Mononuclear cell (primary cell): ENCODE measurements around the gene CADM1. TPM values are rescaled to one million over a fixed set of nuclear protein-coding genes. Genes with fewer than 3 reads are reported as not detected.

Experiments
- H3K27me3 ChIP-seq: 2 replicates; pipeline ENCODE4 v1.6.0; 2011; ENCODE audit warnings: low read length, control low read depth; ENCODE audit not compliant: insufficient read depth
- H3K4me1 ChIP-seq: 2 replicates; pipeline ENCODE4 v1.5.1; 2011; ENCODE audit warnings: mild to moderate bottlenecking, low read length, control low read depth; ENCODE audit not compliant: insufficient read depth
- H3K4me3 ChIP-seq: 2 replicates; pipeline ENCODE4 v1.5.1; 2011; ENCODE audit warnings: mild to moderate bottlenecking, low read length, moderate library complexity
- H3K9me3 ChIP-seq: 2 replicates; pipeline ENCODE4 v1.5.1; 2011; ENCODE audit warnings: low read depth, mild to moderate bottlenecking, control low read depth, low read length
- total RNA-seq: library from RNA; depleted of rRNA; stranded (reverse); fragments of >200 nt; gene quantifications from one replicate; pipeline ENCODE4 v1.2.3, GENCODE V29; 2012

Gene CADM1
- total RNA-seq, 1 donor: 4.2 TPM

GRCh38 chr11:115279813-115280761 is 224.1 kb downstream of the CADM1 start:
- Histone ChIP-seq H3K4me1 (no peaks in the 10 kb centered on the region), H3K9me3 (no peaks in the 10 kb centered on the region), H3K4me3 (no peak overlapping the region), H3K27me3 (no peaks in the 10 kb centered on the region)

- H3K9me3 ChIP-seq: no peaks in the 10 kb centered on the region
- no peak overlapping the region for H3K4me3 ChIP-seq
- H3K27me3 ChIP-seq: no peaks in the 10 kb centered on the region
- no peaks in the 10 kb centered on the region for H3K4me1 ChIP-seq
Observed at GRCh38 chr11:115276799-115277198, 227.4 kb downstream of the CADM1 start.

- Histone ChIP-seq H3K27me3 (no peaks in the 10 kb centered on the region), H3K4me1 (no peaks in the 10 kb centered on the region), H3K4me3 (no peak overlapping the region), H3K9me3 (no peaks in the 10 kb centered on the region)
Observed at GRCh38 chr11:115276191-115276590, 228.0 kb downstream of the CADM1 start.

GRCh38 chr11:115275045-115275444 is 229.2 kb downstream of the CADM1 start:
- H3K27me3 ChIP-seq: no peaks in the 10 kb centered on the region
- H3K9me3 ChIP-seq: no peaks in the 10 kb centered on the region
- H3K4me1 ChIP-seq: no peaks in the 10 kb centered on the region
- no peak overlapping the region for H3K4me3 ChIP-seq

GRCh38 chr11:115272925-115273324 is 231.3 kb downstream of the CADM1 start:
- H3K4me1 ChIP-seq: no peaks in the 10 kb centered on the region

GRCh38 chr11:115271643-115272042 is 232.6 kb downstream of the CADM1 start:
- Histone ChIP-seq H3K4me1 (no peaks in the 10 kb centered on the region), H3K9me3 (no peaks in the 10 kb centered on the region), H3K27me3 (no peaks in the 10 kb centered on the region), H3K4me3 (no peak overlapping the region)

More at GRCh38 chr11:115272925-115273324, 231.3 kb downstream of the CADM1 start:
- H3K4me3 ChIP-seq: no peak overlapping the region
- no peaks in the 10 kb centered on the region for H3K9me3 ChIP-seq
- H3K27me3 ChIP-seq: no peaks in the 10 kb centered on the region

GRCh38 chr11:115269191-115269950 is 234.8 kb downstream of the CADM1 start:
- H3K9me3 ChIP-seq: no peaks in the 10 kb centered on the region
- H3K4me1 ChIP-seq: no peaks in the 10 kb centered on the region
- H3K27me3 ChIP-seq: no peaks in the 10 kb centered on the region
- H3K4me3 ChIP-seq: no peak overlapping the region

- H3K9me3 ChIP-seq: no peaks in the 10 kb centered on the region
- no peak overlapping the region for H3K4me3 ChIP-seq
- no peaks in the 10 kb centered on the region for H3K4me1 ChIP-seq
- no peaks in the 10 kb centered on the region for H3K27me3 ChIP-seq
Observed at GRCh38 chr11:115267871-115268270, 236.3 kb downstream of the CADM1 start.

GRCh38 chr11:115267238-115267781 is 236.9 kb downstream of the CADM1 start:
- H3K9me3 ChIP-seq: no peaks in the 10 kb centered on the region
- H3K27me3 ChIP-seq: no peaks in the 10 kb centered on the region
- no peaks in the 10 kb centered on the region for H3K4me1 ChIP-seq
- no peak overlapping the region for H3K4me3 ChIP-seq

- no peak overlapping the region for H3K4me3 ChIP-seq
- H3K27me3 ChIP-seq: no peaks in the 10 kb centered on the region
- no peaks in the 10 kb centered on the region for H3K4me1 ChIP-seq
- H3K9me3 ChIP-seq: no peaks in the 10 kb centered on the region
Observed at GRCh38 chr11:115266066-115266639, 238.1 kb downstream of the CADM1 start.

- Histone ChIP-seq H3K4me3 (no peak overlapping the region), H3K27me3 (no peaks in the 10 kb centered on the region), H3K4me1 (no peaks in the 10 kb centered on the region), H3K9me3 (no peaks in the 10 kb centered on the region)
Observed at GRCh38 chr11:115263799-115264656, 240.2 kb downstream of the CADM1 start.

GRCh38 chr11:115258216-115258615 is 246.0 kb downstream of the CADM1 start:
- no peak overlapping the region for H3K4me3 ChIP-seq

GRCh38 chr11:115257678-115258077 is 246.5 kb downstream of the CADM1 start:
- no peak overlapping the region for H3K4me3 ChIP-seq

More at GRCh38 chr11:115258216-115258615, 246.0 kb downstream of the CADM1 start:
- no peaks in the 10 kb centered on the region for H3K27me3 ChIP-seq
- no peaks in the 10 kb centered on the region for H3K9me3 ChIP-seq
- H3K4me1 ChIP-seq: no peaks in the 10 kb centered on the region

GRCh38 chr11:115257270-115257669 is 246.9 kb downstream of the CADM1 start:
- no peak overlapping the region for H3K4me3 ChIP-seq
- no peaks in the 10 kb centered on the region for H3K27me3 ChIP-seq
- H3K9me3 ChIP-seq: no peaks in the 10 kb centered on the region
- no peaks in the 10 kb centered on the region for H3K4me1 ChIP-seq

More at GRCh38 chr11:115257678-115258077, 246.5 kb downstream of the CADM1 start:
- Histone ChIP-seq H3K4me1 (no peaks in the 10 kb centered on the region), H3K9me3 (no peaks in the 10 kb centered on the region), H3K27me3 (no peaks in the 10 kb centered on the region)
